GM19025 (cell line): ENCODE results near the gene ASCC3.
A peak's percentile ranks its signal among the peaks of the same experiment; 100 is the strongest.
"Not testable (repeated sequence)": the region's sequence is repeated elsewhere in the genome, so short reads cannot be mapped to it uniquely, and the experiment has no call there.

ENCODE experiments used
- ATAC-seq: cut with Tn5 transposase; IDR thresholded peaks from one replicate; pipeline ENCODE4 v1.9.1; 2021; ENCODE audit warnings: mild to moderate bottlenecking, low read depth, moderate library complexity; ENCODE audit not compliant: unreplicated experiment

The ASCC3 gene

GRCh38 chr6:100808638-100809275 lies 72.4 kb downstream of the ASCC3 start:
- no peak for ATAC-seq

- no peak for ATAC-seq
Measured at GRCh38 chr6:100806296-100806695, 74.8 kb downstream of the ASCC3 start.

GRCh38 chr6:100803264-100804045 lies 77.7 kb downstream of the ASCC3 start:
- no peak for ATAC-seq

GRCh38 chr6:100801036-100801435 lies 80.1 kb downstream of the ASCC3 start:
- no peak for ATAC-seq

- peak; percentile 93 for ATAC-seq
Measured at GRCh38 chr6:100796049-100796823, 84.9 kb downstream of the ASCC3 start.

- no peak for ATAC-seq
Measured at GRCh38 chr6:100790084-100790483, 91.0 kb downstream of the ASCC3 start.

- ATAC-seq, result no peak
Measured at GRCh38 chr6:100785982-100786381, 95.1 kb downstream of the ASCC3 start.

- no peak for ATAC-seq
Measured at GRCh38 chr6:100780648-100781047, 100.5 kb downstream of the ASCC3 start.

- no peak for ATAC-seq
Measured at GRCh38 chr6:100775667-100776066, 105.5 kb downstream of the ASCC3 start.

- ATAC-seq, result no peak
Measured at GRCh38 chr6:100774681-100775080, 106.4 kb downstream of the ASCC3 start.

GRCh38 chr6:100768816-100769351 lies 112.2 kb downstream of the ASCC3 start:
- ATAC-seq, result no peak

GRCh38 chr6:100763617-100764241 lies 117.4 kb downstream of the ASCC3 start:
- ATAC-seq, result no peak

GRCh38 chr6:100761841-100762240 lies 119.3 kb downstream of the ASCC3 start:
- no peak for ATAC-seq

GRCh38 chr6:100758386-100758785 lies 122.7 kb downstream of the ASCC3 start:
- not testable (repeated sequence) for ATAC-seq

- ATAC-seq, result no peak
Measured at GRCh38 chr6:100753421-100753820, 127.7 kb downstream of the ASCC3 start.

GRCh38 chr6:100751590-100751989 lies 129.5 kb downstream of the ASCC3 start:
- ATAC-seq, result no peak

- ATAC-seq, result no peak
Measured at GRCh38 chr6:100745419-100746041, 135.6 kb downstream of the ASCC3 start.

GRCh38 chr6:100740439-100740838 lies 140.7 kb downstream of the ASCC3 start:
- ATAC-seq, result no peak

GRCh38 chr6:100737720-100738119 lies 143.4 kb downstream of the ASCC3 start:
- not testable (repeated sequence) for ATAC-seq

GRCh38 chr6:100731411-100731810 lies 149.7 kb downstream of the ASCC3 start:
- no peak for ATAC-seq
